Activated naive CD8-positive, alpha-beta T cell (primary cell): Measurements from ENCODE around the gene FYB1.

ENCODE experiments used
- H3K27ac Mint-ChIP-seq: one replicate; pipeline ENCODE4 v1.8.0; 2021; ENCODE audit warnings: mixed read lengths
- H3K27me3 Mint-ChIP-seq: one replicate; pipeline ENCODE4 v1.8.0; 2021; ENCODE audit warnings: mixed read lengths
- H3K36me3 Mint-ChIP-seq: one replicate; pipeline ENCODE4 v1.8.0; 2021; ENCODE audit warnings: mixed read lengths
- H3K4me1 Mint-ChIP-seq: one replicate; pipeline ENCODE4 v1.8.0; 2021; ENCODE audit warnings: low read depth, mixed read lengths
- H3K4me3 Mint-ChIP-seq: one replicate; pipeline ENCODE4 v1.8.0; 2021; ENCODE audit warnings: mild to moderate bottlenecking, mixed read lengths
- H3K9me3 Mint-ChIP-seq: one replicate; pipeline ENCODE4 v1.8.0; 2021; ENCODE audit warnings: low read depth, mixed read lengths

Gene FYB1, protein sequence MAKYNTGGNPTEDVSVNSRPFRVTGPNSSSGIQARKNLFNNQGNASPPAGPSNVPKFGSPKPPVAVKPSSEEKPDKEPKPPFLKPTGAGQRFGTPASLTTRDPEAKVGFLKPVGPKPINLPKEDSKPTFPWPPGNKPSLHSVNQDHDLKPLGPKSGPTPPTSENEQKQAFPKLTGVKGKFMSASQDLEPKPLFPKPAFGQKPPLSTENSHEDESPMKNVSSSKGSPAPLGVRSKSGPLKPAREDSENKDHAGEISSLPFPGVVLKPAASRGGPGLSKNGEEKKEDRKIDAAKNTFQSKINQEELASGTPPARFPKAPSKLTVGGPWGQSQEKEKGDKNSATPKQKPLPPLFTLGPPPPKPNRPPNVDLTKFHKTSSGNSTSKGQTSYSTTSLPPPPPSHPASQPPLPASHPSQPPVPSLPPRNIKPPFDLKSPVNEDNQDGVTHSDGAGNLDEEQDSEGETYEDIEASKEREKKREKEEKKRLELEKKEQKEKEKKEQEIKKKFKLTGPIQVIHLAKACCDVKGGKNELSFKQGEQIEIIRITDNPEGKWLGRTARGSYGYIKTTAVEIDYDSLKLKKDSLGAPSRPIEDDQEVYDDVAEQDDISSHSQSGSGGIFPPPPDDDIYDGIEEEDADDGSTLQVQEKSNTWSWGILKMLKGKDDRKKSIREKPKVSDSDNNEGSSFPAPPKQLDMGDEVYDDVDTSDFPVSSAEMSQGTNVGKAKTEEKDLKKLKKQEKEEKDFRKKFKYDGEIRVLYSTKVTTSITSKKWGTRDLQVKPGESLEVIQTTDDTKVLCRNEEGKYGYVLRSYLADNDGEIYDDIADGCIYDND

DNA sequence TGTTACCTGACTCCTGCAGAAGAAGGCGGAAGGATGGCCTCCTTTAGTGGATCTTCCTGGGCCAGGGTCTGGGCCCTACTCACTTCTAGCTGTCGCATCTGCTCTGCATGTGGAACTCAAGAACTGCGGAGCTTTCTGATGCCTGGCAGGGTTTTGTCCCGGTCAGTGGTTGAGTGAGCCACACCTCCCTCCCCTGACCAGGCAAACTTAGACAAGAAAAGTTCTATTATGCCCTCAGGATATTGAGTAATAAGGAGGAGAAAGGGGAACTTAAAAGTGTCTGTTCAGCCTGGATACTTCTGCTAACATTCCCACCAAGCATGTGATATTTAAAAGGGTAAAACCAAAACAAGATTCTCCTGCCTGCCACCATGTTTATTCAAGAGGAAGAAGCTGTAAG lies at the start of gene FYB1:
Gene FYB1, minus strand, starts transcription at position 127 of the 400 bp plus-strand sequence. CDS start 16,603 bp downstream, outside the sequence.
- no peak within 1 kb of the TSS for H3K4me3 Mint-ChIP-seq
- H3K27ac Mint-ChIP-seq, result peak within 1 kb of the TSS; percentile 76
- peaks cover 53% of the 10 kb centered on the region for H3K4me1 Mint-ChIP-seq
- H3K27me3 Mint-ChIP-seq, result no peaks in the 10 kb centered on the region
- H3K36me3 Mint-ChIP-seq, result no peaks in the 10 kb centered on the region
- no peaks in the 10 kb centered on the region for H3K9me3 Mint-ChIP-seq

DNA sequence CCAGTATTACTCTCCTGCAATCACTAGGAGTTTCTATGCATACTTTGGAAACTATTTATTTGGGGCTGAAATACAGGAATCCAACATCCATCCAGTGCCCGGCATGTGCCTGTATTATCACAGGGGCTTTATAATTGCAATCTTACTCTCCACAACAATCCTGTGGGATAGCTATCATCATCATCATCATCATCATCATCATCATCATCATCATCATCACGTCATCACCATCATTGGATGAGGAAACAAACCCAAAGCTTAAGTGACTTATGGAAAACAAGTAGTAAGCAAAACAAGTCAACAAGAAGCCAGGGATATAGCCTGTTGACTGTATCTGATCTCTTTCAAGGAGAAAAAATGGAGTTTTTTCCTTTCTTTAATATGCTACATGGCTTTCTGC lies 47.8 kb upstream of the FYB1 start:
- Mint-ChIP-seq H3K4me3 (no peak overlapping the region), H3K9me3 (no peaks in the 10 kb centered on the region), H3K27me3 (no peaks in the 10 kb centered on the region), H3K36me3 (no peaks in the 10 kb centered on the region), H3K27ac (no peak overlapping the region), H3K4me1 (peaks cover 13% of the 10 kb centered on the region)

DNA sequence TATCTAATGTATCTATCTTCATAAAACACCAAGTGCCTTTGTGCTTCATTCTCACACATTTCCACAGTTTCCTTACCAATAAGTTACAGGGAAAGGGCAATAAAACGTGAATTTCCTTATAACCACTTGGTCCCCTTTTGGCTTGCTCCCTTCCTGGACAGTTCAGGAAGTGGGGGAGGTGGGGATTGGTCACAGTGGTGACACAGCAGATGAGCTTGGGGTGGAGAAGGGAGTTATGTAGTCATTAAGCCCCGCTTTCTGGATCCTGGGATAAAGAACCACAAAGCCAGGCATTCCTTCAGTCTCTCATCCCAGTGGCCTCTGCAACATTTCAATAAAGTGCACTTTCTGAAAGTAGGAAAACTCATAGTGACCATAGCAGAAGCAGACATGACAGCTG lies 47.1 kb upstream of the FYB1 start:
- no peaks in the 10 kb centered on the region for H3K36me3 Mint-ChIP-seq
- H3K4me1 Mint-ChIP-seq, result peaks cover 6% of the 10 kb centered on the region
- H3K4me3 Mint-ChIP-seq, result no peak overlapping the region
- no peaks in the 10 kb centered on the region for H3K9me3 Mint-ChIP-seq
- no peak overlapping the region for H3K27ac Mint-ChIP-seq
- H3K27me3 Mint-ChIP-seq, result no peaks in the 10 kb centered on the region

DNA sequence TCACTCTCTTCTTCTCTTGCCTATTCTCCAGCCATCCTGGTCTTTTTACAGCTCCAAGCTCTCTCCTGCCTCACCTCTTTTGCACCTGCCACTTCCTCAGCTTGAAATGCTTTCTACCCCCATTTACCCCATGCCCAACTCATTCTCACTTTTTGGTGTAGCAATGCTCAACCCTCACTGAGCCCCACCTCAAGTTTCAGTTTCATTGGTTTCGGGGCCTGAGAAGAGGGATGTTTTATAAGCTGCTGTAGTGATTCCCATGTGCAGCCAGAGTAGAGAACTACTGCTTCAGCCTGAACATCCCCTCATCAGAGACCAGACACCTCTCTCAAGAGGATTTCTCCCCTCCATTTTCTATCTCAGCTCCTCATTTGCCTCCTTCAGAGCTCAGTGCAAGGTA lies 45.2 kb upstream of the FYB1 start:
- no peaks in the 10 kb centered on the region for H3K9me3 Mint-ChIP-seq
- no peaks in the 10 kb centered on the region for H3K36me3 Mint-ChIP-seq
- H3K27ac Mint-ChIP-seq, result no peak overlapping the region
- H3K4me3 Mint-ChIP-seq, result no peak overlapping the region
- H3K27me3 Mint-ChIP-seq, result no peaks in the 10 kb centered on the region
- peaks cover 6% of the 10 kb centered on the region for H3K4me1 Mint-ChIP-seq

DNA sequence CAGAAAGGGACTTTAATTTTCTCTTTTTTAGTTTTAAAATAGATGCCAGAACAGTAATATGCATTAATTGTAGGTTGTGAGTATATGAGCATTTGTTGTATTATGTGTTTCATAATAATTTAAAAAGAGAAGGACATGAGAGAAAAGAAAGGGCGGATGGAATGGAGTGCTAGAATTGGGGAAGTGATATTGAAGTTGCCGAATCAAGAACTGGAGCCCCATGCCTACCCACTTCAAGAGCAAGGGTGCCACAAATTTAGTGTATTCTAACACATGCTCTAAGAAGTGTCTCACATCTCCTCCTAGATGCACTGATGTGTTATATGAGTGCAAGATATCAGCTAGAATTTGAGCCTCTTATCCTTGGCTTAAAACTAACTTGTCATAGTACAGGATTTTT lies 43.6 kb upstream of the FYB1 start:
- no peaks in the 10 kb centered on the region for H3K9me3 Mint-ChIP-seq
- no peak overlapping the region for H3K27ac Mint-ChIP-seq
- no peaks in the 10 kb centered on the region for H3K36me3 Mint-ChIP-seq
- peaks cover 6% of the 10 kb centered on the region for H3K4me1 Mint-ChIP-seq
- H3K27me3 Mint-ChIP-seq, result no peaks in the 10 kb centered on the region
- H3K4me3 Mint-ChIP-seq, result no peak overlapping the region

DNA sequence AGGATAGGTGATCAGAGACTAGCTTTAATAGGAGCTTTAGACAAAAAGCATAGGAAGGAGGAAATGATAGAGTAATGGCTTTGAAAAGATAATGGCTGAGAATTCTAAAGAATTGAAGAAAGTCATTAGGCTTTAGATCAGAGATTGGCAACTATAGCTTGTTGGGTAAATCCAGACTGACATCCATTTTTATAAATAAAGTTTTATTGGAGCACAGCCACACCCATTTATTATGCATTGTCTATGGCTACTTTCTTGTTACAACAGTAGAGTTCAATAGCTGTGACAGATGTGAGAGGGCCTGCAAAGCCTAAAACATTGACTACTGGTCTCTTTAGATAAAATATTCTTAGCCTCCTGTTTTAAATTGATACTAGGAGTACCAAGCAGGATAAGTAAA lies 40.7 kb upstream of the FYB1 start:
- Mint-ChIP-seq H3K4me3 (no peak overlapping the region), H3K4me1 (peaks cover 23% of the 10 kb centered on the region), H3K9me3 (no peaks in the 10 kb centered on the region), H3K27me3 (no peaks in the 10 kb centered on the region), H3K36me3 (peaks cover 3% of the 10 kb centered on the region), H3K27ac (no peak overlapping the region)

DNA sequence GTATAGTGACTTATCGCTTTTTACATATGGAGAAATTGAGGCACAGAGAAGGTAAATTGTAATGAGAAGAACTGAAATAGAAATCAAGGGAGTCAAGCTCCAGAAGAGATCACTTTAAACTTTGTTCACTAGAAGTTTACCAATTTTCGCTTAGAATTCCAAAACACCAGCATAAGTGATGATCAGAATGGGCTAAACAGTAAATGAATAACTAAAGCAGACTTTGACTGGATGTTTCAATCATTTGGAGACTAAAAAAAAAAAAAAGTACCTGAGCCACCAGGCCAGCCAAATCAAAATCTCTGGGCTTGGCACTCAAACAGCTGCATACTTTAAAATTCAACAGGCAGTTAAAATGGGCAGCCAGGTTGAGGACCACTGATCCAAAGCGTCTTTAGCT lies 38.2 kb upstream of the FYB1 start:
- H3K27ac Mint-ChIP-seq, result no peak overlapping the region
- no peak overlapping the region for H3K4me3 Mint-ChIP-seq
- no peaks in the 10 kb centered on the region for H3K9me3 Mint-ChIP-seq
- no peaks in the 10 kb centered on the region for H3K27me3 Mint-ChIP-seq
- peaks cover 5% of the 10 kb centered on the region for H3K36me3 Mint-ChIP-seq
- H3K4me1 Mint-ChIP-seq, result peaks cover 20% of the 10 kb centered on the region

DNA sequence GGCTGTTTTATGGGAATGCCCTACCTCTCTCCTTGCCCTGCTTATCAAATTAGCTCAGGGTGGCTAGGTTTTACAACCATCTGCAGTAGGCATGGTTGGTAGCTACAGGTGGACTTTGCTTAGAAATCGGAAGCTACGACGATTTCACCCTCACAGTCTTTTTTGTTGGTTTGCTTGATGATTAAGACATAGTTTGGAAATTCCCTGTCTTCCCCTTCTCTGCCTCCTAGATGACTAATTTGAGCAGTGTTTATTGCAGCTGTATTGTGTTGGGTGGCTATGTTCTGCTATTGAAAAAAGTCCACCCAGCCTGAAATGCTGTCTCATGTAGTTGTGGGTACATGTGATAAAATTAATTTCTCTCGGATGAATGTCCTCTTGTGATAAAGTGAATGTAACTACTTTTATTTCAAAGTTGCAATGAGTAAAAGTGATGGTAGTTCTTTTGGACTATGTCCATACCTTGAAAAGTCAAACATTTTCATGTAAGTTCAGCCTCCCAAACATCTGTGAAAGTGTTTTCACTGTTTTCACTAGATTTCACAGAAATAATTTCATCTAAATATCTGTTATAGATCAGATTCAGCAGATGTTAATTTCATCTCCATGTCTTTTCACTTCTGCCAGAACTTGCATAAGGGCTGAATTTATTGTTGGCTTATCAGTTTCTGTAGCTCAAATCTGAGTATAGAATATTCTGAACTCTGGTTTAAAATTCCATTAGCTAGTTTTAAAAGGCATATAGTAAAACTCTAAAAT lies 37.3 kb upstream of the FYB1 start:
- Mint-ChIP-seq H3K4me1 (peaks cover 20% of the 10 kb centered on the region), H3K27ac (peak overlapping the region; percentile 50), H3K36me3 (peaks cover 5% of the 10 kb centered on the region), H3K27me3 (no peaks in the 10 kb centered on the region), H3K4me3 (peak overlapping the region; percentile 43), H3K9me3 (no peaks in the 10 kb centered on the region)

DNA sequence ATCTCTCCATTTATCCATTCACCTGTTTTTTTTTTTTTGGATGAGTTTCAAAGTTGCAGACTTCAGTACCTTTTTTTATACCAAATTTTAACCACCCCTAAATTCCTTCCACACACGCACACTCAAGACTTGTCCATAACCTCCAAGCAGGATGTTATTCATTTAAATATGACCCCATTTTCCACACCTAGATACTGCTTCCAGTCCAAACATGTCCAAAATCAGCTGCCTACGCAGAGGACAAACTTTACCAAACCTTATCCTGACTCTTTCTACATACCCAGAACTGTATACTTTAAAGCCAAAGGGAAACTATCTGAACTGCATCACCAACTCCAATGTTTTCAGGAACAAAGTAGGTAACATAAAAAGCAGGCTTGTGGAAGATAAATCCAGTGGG lies 36.0 kb upstream of the FYB1 start:
- Mint-ChIP-seq H3K4me3 (no peak overlapping the region), H3K27ac (no peak overlapping the region), H3K27me3 (no peaks in the 10 kb centered on the region), H3K9me3 (no peaks in the 10 kb centered on the region), H3K36me3 (peaks cover 5% of the 10 kb centered on the region), H3K4me1 (peaks cover 20% of the 10 kb centered on the region)

DNA sequence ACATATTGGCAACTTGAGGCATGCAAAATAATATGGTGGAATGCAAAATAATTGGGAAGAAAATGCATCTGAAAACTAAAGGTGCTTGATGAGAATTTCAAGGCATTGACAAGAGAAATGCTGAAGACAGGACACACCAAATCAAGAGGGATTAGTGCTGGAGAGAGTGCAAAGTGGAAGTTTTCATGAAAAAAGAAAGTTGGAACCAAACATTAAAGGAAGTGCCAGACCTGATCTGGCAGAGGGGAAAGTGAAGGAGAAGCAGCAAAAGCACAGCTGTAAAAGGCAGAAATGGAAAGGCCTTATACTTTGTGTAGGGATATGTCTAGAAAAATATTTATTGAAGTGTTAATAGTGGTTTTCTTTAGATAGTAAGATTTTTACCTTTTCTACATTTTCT lies 35.3 kb upstream of the FYB1 start:
- Mint-ChIP-seq H3K4me1 (peaks cover 20% of the 10 kb centered on the region), H3K27me3 (no peaks in the 10 kb centered on the region), H3K4me3 (no peak overlapping the region), H3K36me3 (peaks cover 8% of the 10 kb centered on the region), H3K27ac (no peak overlapping the region), H3K9me3 (peaks cover 3% of the 10 kb centered on the region)

DNA sequence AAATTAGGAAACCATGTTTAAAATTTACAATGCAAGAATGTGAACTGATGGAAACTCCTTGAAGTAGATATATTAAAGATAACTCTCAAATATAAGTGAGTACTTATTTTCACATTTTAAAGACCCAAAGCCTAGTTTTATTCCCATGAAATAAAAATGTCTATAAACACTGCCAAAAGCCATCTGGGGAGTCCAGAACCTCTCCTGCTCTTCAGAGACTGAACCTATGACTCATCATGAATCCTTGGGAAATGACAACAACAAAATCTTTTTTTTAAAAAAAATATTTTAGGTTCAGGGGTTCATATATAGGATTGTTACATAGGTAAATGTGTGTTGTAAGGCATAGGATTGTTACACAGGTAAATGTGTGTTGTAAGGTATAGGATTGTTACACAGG lies 33.8 kb upstream of the FYB1 start:
- H3K27ac Mint-ChIP-seq, result no peak overlapping the region
- peaks cover 20% of the 10 kb centered on the region for H3K4me1 Mint-ChIP-seq
- peaks cover 3% of the 10 kb centered on the region for H3K9me3 Mint-ChIP-seq
- H3K4me3 Mint-ChIP-seq, result no peak overlapping the region
- H3K36me3 Mint-ChIP-seq, result peaks cover 12% of the 10 kb centered on the region
- no peaks in the 10 kb centered on the region for H3K27me3 Mint-ChIP-seq

DNA sequence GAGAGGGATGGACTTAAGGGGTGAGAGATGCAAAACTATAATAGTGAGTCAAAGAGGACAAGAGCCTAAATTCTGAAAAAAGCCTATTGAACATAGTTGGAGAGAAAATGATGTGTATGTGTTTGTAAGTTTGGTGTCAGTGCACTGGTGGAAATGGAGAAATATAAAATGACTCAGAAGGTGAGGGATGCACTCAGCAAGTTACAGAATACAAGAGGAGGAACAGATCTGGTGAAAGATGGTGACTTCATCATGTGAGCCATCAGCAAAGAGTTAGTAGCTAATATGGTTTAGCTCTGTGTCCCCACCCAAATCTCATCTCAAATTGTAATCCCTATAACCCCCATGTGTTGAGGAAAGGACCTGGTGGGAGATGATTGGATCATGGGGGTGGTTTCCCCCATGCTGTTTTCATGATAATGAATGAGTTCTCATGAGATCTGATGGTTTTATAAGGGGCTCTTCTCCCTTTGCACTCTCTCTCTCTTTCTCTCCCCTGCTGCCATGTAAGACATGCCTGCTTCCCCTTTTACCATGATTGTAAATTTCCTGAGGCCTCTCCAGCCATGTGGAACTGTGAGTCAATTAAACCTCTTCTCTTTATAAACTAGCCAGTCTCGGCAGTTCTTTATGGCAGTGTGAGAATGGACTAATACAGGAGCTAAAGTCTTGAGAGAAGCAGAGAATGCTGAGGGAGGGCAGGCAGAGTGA lies 30.4 kb upstream of the FYB1 start:
- Mint-ChIP-seq H3K4me3 (no peak overlapping the region), H3K27ac (no peak overlapping the region), H3K36me3 (peaks cover 10% of the 10 kb centered on the region), H3K27me3 (no peaks in the 10 kb centered on the region), H3K4me1 (peaks cover 2% of the 10 kb centered on the region), H3K9me3 (peaks cover 3% of the 10 kb centered on the region)

DNA sequence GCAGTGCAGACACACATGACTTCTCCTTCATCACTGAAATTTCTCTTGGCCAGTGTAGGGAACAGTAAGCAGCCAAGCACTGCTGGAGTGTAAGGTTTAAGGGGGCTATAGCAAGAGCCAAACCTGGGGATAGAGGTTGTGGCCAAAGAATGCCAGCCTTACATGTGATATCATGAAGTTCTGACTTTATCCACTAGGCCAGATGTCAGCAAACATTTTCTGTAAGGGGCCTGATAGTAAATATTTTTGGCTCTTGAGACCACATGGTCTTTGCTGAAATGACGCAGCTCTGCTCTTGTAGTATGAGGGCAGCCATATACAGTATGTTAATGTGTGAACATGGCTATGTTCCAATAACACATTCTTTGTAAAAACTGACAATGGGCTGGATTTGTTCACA lies 29.7 kb upstream of the FYB1 start:
- H3K27ac Mint-ChIP-seq, result no peak overlapping the region

DNA sequence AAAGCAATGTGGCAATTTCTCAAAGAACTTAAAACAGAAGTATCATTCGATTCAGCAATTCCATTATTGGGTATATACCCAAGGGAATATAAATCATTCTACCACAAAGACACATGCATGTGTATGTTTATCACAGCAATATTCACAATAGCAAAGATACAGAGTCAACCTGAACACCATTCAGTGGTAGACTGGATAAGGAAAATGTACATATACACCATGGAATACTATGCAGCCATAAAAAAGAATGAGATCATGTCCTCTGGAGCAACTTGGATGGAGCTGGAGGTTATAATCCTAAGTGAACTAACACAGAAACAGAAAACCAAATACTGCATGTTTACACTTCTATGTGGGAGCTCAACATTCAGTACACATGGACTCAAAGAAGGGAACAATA lies 21.4 kb upstream of the FYB1 start:
- Mint-ChIP-seq H3K4me3 (no peak overlapping the region), H3K9me3 (peaks cover 13% of the 10 kb centered on the region), H3K4me1 (peaks cover 2% of the 10 kb centered on the region), H3K27me3 (no peaks in the 10 kb centered on the region), H3K27ac (no peak overlapping the region), H3K36me3 (peaks cover 13% of the 10 kb centered on the region)

More for the DNA sequence above, 29.7 kb upstream of the FYB1 start:
- Mint-ChIP-seq H3K36me3 (peaks cover 8% of the 10 kb centered on the region), H3K9me3 (peaks cover 3% of the 10 kb centered on the region), H3K4me3 (no peak overlapping the region), H3K27me3 (no peaks in the 10 kb centered on the region), H3K4me1 (no peaks in the 10 kb centered on the region)
